Small intestine (tissue), 7 donors: ENCODE data around the gene S100A16. TPM values are rescaled to one million over a fixed set of nuclear protein-coding genes. Genes with fewer than 3 reads are reported as not detected.
"Not testable (repeated sequence)": the region's sequence is repeated elsewhere in the genome, so short reads cannot be mapped to it uniquely, and the experiment has no call there.

Source experiments
- DNase-seq, 2 donors: peaks; one replicate each; pipeline versions ENCODE4 v3.0.0 to v3.0.0-alpha.2; 2013
- FAIRE-seq: peaks from 2 replicates; lab custom pipeline; 2012; peaks lifted over from hg19 to GRCh38; lab: Jason Lieb, UNC
- H3K27ac ChIP-seq, 3 donors: one replicate each; pipeline ENCODE4 v1.5.1; 2013; ENCODE audit warnings: low read length in 2 of 3, mild to moderate bottlenecking in 2 of 3, control low read depth in 1 of 3, inconsistent platforms in 1 of 3, low read depth in 1 of 3, moderate library complexity in 1 of 3
- H3K27me3 ChIP-seq, 3 donors: one replicate each; pipeline ENCODE4 v1.6.1; 2013; ENCODE audit warnings: low read length in 3 of 3, inconsistent platforms in 1 of 3; ENCODE audit not compliant: control insufficient read depth in 3 of 3, insufficient read depth in 3 of 3
- H3K36me3 ChIP-seq, 3 donors: one replicate each; pipeline ENCODE4 v1.6.1; 2013; ENCODE audit warnings: low read length in 3 of 3, inconsistent platforms in 1 of 3, low read depth in 1 of 3, mild to moderate bottlenecking in 1 of 3, moderate library complexity in 1 of 3; ENCODE audit not compliant: control insufficient read depth in 3 of 3, insufficient read depth in 2 of 3
- H3K4me1 ChIP-seq, 3 donors: one replicate each; pipeline ENCODE4 v1.6.1; 2013; ENCODE audit warnings: low read length in 2 of 3, inconsistent platforms in 1 of 3, low read depth in 1 of 3, mild to moderate bottlenecking in 1 of 3, moderate library complexity in 1 of 3; ENCODE audit not compliant: control insufficient read depth in 3 of 3, insufficient read depth in 2 of 3
- H3K4me3 ChIP-seq, 3 donors: one replicate each; pipeline ENCODE4 v1.5.1; 2013; ENCODE audit warnings: low read length in 3 of 3, control low read depth in 1 of 3, inconsistent platforms in 1 of 3, low read depth in 1 of 3, mild to moderate bottlenecking in 1 of 3, moderate library complexity in 1 of 3
- H3K9me3 ChIP-seq, 2 donors: one replicate each; pipeline ENCODE4 v1.6.1; 2013; ENCODE audit warnings: low read depth in 1 of 2, low read length in 1 of 2; ENCODE audit not compliant: control insufficient read depth in 2 of 2, insufficient read depth in 1 of 2
- WGBS, 3 donors: extraction: QIAGEN DNeasy Blood & Tissue Kit; methylation state at CpG; one replicate each; pipeline ENCODE4 v1.1.7; 2013; 5-methylcytosine and 5-hydroxymethylcytosine counted together
- polyA plus RNA-seq, 4 donors: library from polyadenylated mRNA; stranded (reverse) in 3 of 4; unstranded in 1 of 4; fragments of 200-250 nt in 3 of 4; fragments of 120-200 nt in 1 of 4; gene quantifications; one replicate each; pipeline versions ENCODE4 v1.2.1 to v1.2.3, GENCODE V29; 2013
- donor health status: healthy with polysubstance abuse.
- donor health status: control.
- donor health status: control.
- donor health status: Bipolar disorder and iron deficiency.
- donor health status: healthy.

Gene S100A16
- polyA plus RNA-seq, 4 donors: 122 to 389 (median 315) TPM

- FAIRE-seq: no peak
- no peaks in the 10 kb centered on the region for H3K4me1 ChIP-seq
- H3K27ac ChIP-seq: no peak overlapping the region
- no peak overlapping the region for H3K4me3 ChIP-seq
- 48 to 54% (median 52%) methylated on average over 1 of the region's 1 CpG for WGBS, 3 donors
- H3K27me3 ChIP-seq: no peaks in the 10 kb centered on the region
- no peaks in the 10 kb centered on the region for H3K36me3 ChIP-seq
- no peak for DNase-seq
- no peaks in the 10 kb centered on the region for H3K9me3 ChIP-seq
These were observed 26.6 kb downstream of the S100A16 start for GRCh38 chr1:153586347-153586746.

- WGBS, 3 donors: 82 to 97% (median 94%) methylated on average over 1 of the region's 1 CpG
- FAIRE-seq (no peak), DNase-seq (no peak)
- Histone ChIP-seq H3K9me3 (no peaks in the 10 kb centered on the region), H3K4me3 (no peak overlapping the region), H3K27ac (no peak overlapping the region), H3K4me1 (no peaks in the 10 kb centered on the region), H3K27me3 (no peaks in the 10 kb centered on the region), H3K36me3 (no peaks in the 10 kb centered on the region)
These were observed 27.9 kb downstream of the S100A16 start for GRCh38 chr1:153585006-153585405.

- Histone ChIP-seq H3K4me3 (no peak overlapping the region), H3K27ac (no peak overlapping the region), H3K36me3 (no peaks in the 10 kb centered on the region), H3K4me1 (no peaks in the 10 kb centered on the region), H3K9me3 (no peaks in the 10 kb centered on the region), H3K27me3 (no peaks in the 10 kb centered on the region)
- 74 to 91% (median 78%) methylated on average over 2 of the region's 2 CpGs for WGBS, 3 donors
- DNase-seq (no peak), FAIRE-seq (no peak)
These were observed 29.0 kb downstream of the S100A16 start for GRCh38 chr1:153583976-153584375.

- H3K27me3 ChIP-seq, H3K36me3 ChIP-seq, DNase-seq, H3K27ac ChIP-seq, FAIRE-seq, H3K9me3 ChIP-seq, H3K4me1 ChIP-seq, H3K4me3 ChIP-seq: not testable (repeated sequence)
- WGBS, 3 donors: 52 to 75% (median 74%) methylated on average over 2 to 3 of the region's 3 CpGs
These were observed 29.4 kb downstream of the S100A16 start for GRCh38 chr1:153583514-153583913.

GRCh38 chr1:153582836-153583235, 30.1 kb downstream of the S100A16 start:
- 94 to 96% (median 95%) methylated on average over 26 to 34 of the region's 34 CpGs for WGBS, 3 donors

GRCh38 chr1:153578936-153579335, 34.0 kb downstream of the S100A16 start:
- Histone ChIP-seq H3K27me3 (no peaks in the 10 kb centered on the region), H3K4me1 (peaks cover 0 to 3% (median 0%) of the 10 kb centered on the region in 3 donors), H3K9me3 (no peaks in the 10 kb centered on the region), H3K36me3 (no peaks in the 10 kb centered on the region), H3K4me3 (no peak overlapping the region), H3K27ac (no peak overlapping the region)
- DNase-seq: no peak
- WGBS, 3 donors: 81 to 84% (median 82%) methylated on average over 3 of the region's 3 CpGs
- no peak for FAIRE-seq

More at GRCh38 chr1:153582836-153583235, 30.1 kb downstream of the S100A16 start:
- not testable (repeated sequence) for H3K36me3 ChIP-seq, H3K27me3 ChIP-seq, H3K4me3 ChIP-seq, FAIRE-seq, H3K4me1 ChIP-seq, H3K27ac ChIP-seq, DNase-seq, H3K9me3 ChIP-seq

GRCh38 chr1:153578490-153578889, 34.4 kb downstream of the S100A16 start:
- no peak overlapping the region for H3K27ac ChIP-seq

GRCh38 chr1:153577624-153578051, 35.3 kb downstream of the S100A16 start:
- H3K27ac ChIP-seq: no peak overlapping the region
- no peaks in the 10 kb centered on the region for H3K9me3 ChIP-seq
- FAIRE-seq (no peak), DNase-seq (no peak)
- peaks cover 0 to 10% (median 3%) of the 10 kb centered on the region in 3 donors for H3K4me1 ChIP-seq
- WGBS, 3 donors: 20 to 55% (median 43%) methylated on average over 9 of the region's 9 CpGs
- H3K27me3 ChIP-seq: no peaks in the 10 kb centered on the region
- H3K4me3 ChIP-seq: no peak overlapping the region
- H3K36me3 ChIP-seq: no peaks in the 10 kb centered on the region

More at GRCh38 chr1:153578490-153578889, 34.4 kb downstream of the S100A16 start:
- Histone ChIP-seq H3K27me3 (no peaks in the 10 kb centered on the region), H3K4me1 (peaks cover 0 to 5% (median 0%) of the 10 kb centered on the region in 3 donors), H3K9me3 (no peaks in the 10 kb centered on the region), H3K4me3 (no peak overlapping the region), H3K36me3 (no peaks in the 10 kb centered on the region)
- DNase-seq: no peak
- no peak for FAIRE-seq

GRCh38 chr1:153577138-153577537, 35.8 kb downstream of the S100A16 start:
- FAIRE-seq (no peak), DNase-seq (no peak)
- H3K27ac ChIP-seq: no peak overlapping the region
- no peak overlapping the region for H3K4me3 ChIP-seq
- no peaks in the 10 kb centered on the region for H3K27me3 ChIP-seq
- no peaks in the 10 kb centered on the region for H3K36me3 ChIP-seq
- peaks cover 0 to 10% (median 3%) of the 10 kb centered on the region in 3 donors for H3K4me1 ChIP-seq
- WGBS, 3 donors: 60 to 63% (median 61%) methylated on average over 4 of the region's 4 CpGs
- no peaks in the 10 kb centered on the region for H3K9me3 ChIP-seq
